T-helper 17 cell (primary cell): ENCODE measurements around the gene SYAP1. TPM values are rescaled to one million over a fixed set of nuclear protein-coding genes. Genes with fewer than 3 reads are reported as not detected.
"Not testable (repeated sequence)": the region's sequence is repeated elsewhere in the genome, so short reads cannot be mapped to it uniquely, and the experiment has no call there.

Experiments
- ATAC-seq: fragments of 150-1000 bp; cut with Tn5 transposase; 2 replicates; pipeline ENCODE4 v1.10.0; 2021; ENCODE audit warnings: mild to moderate bottlenecking, moderate library complexity
- DNase-seq, 3 donors: peaks; one replicate each; pipeline versions ENCODE4 v3.0.0 to v3.0.0-alpha.2; 2020 to 2021
- H3K9me3 ChIP-seq: one replicate; pipeline ENCODE4 v1.7.0; 2013; ENCODE audit warnings: low read length, mild to moderate bottlenecking; ENCODE audit not compliant: control insufficient read depth, poor library complexity, severe bottlenecking
- H3K27ac Mint-ChIP-seq: one replicate; pipeline ENCODE4 v1.8.0; 2022; ENCODE audit warnings: mild to moderate bottlenecking, moderate library complexity, mixed read lengths
- H3K27me3 Mint-ChIP-seq: one replicate; pipeline ENCODE4 v1.8.0; 2022; ENCODE audit warnings: mixed read lengths
- H3K36me3 Mint-ChIP-seq: one replicate; pipeline ENCODE4 v1.8.0; 2022; ENCODE audit warnings: low read depth, mixed read lengths
- H3K4me1 Mint-ChIP-seq: one replicate; pipeline ENCODE4 v1.8.0; 2022; ENCODE audit warnings: mild to moderate bottlenecking, mixed read lengths
- H3K4me3 Mint-ChIP-seq: one replicate; pipeline ENCODE4 v1.8.0; 2022; ENCODE audit warnings: mild to moderate bottlenecking, moderate library complexity, mixed read lengths
- total RNA-seq, 4 donors: library from RNA in 2 of 4; stranded (reverse) in 2 of 4; gene quantifications; one replicate each; pipeline ENCODE4 v1.2.3 and lab custom pipeline; 2022 to 2026

SYAP1 gene
- total RNA-seq, 2 donors from 2014 or later, result 31.3 to 35.2 TPM

- Mint-ChIP-seq H3K27me3 (no peaks in the 10 kb centered on the region), H3K4me3 (no peak overlapping the region), H3K36me3 (no peaks in the 10 kb centered on the region), H3K4me1 (no peaks in the 10 kb centered on the region), H3K27ac (no peak overlapping the region)
- DNase-seq (no peak), ATAC-seq (no peak)
- H3K9me3 ChIP-seq, result no peaks in the 10 kb centered on the region
Observed at GRCh38 chrX:16737024-16737423, 17.6 kb downstream of the SYAP1 start.

GRCh38 chrX:16739574-16739973 is 20.2 kb downstream of the SYAP1 start:
- H3K9me3 ChIP-seq, result no peaks in the 10 kb centered on the region
- no peak for DNase-seq
- Mint-ChIP-seq H3K4me1 (peaks cover 2% of the 10 kb centered on the region), H3K36me3 (peaks cover 2% of the 10 kb centered on the region), H3K27me3 (no peaks in the 10 kb centered on the region), H3K27ac (no peak overlapping the region), H3K4me3 (no peak overlapping the region)
- ATAC-seq, result no peak

- Mint-ChIP-seq H3K36me3 (peaks cover 4% of the 10 kb centered on the region), H3K4me1 (peaks cover 2% of the 10 kb centered on the region), H3K27me3 (no peaks in the 10 kb centered on the region), H3K4me3 (peak overlapping the region; percentile 63), H3K27ac (peak overlapping the region; percentile 69)
- DNase-seq (no peak), ATAC-seq (no peak)
- H3K9me3 ChIP-seq, result no peaks in the 10 kb centered on the region
Observed at GRCh38 chrX:16743604-16744325, 24.4 kb downstream of the SYAP1 start.

DNA sequence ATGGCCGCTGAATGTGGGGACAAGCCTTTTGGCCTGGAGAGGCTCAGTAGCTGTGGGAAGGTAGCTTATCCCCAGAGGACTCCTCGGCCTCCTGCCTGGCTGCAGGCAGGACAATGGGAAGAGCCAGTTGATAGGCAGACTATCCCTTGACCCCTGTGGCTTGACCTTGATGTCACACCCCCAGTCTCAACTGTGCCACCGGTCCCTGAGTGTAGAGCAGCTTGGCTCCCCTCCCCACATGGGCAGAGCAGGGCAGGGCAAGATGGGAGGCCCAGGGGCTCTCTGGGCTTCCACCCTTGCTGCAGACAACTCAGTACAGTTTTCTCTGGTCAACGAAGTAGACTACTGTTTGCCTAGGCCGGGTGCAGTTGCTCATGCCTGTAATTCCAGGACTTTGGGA is 25.7 kb downstream of the SYAP1 start:
- DNase-seq, result no peak
- Mint-ChIP-seq H3K36me3 (peaks cover 4% of the 10 kb centered on the region), H3K27me3 (no peaks in the 10 kb centered on the region), H3K4me3 (no peak overlapping the region), H3K4me1 (peaks cover 2% of the 10 kb centered on the region), H3K27ac (no peak overlapping the region)
- no peaks in the 10 kb centered on the region for H3K9me3 ChIP-seq
- no peak for ATAC-seq

DNA sequence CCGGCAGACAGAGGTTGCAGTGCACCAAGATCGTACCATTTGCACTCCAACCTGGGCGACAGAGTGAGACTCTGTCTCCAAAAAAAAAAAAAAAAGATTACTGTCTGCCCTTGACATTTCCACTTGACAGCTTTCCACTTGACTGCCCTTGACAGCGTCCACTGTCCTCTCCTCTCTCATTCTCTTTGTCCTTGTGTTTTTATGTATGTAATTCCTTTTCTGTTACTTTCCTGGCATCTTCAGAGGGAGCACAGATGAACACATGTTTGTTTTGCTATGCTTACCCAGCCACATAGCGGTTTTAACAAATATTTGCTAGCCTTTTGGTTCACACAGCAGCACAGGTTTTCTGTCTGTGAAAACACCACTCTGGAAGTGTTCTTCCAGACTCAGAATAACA is 26.2 kb downstream of the SYAP1 start:
- no peak for DNase-seq
- H3K9me3 ChIP-seq, result no peaks in the 10 kb centered on the region
- ATAC-seq, result no peak
- Mint-ChIP-seq H3K4me3 (no peak overlapping the region), H3K27me3 (no peaks in the 10 kb centered on the region), H3K27ac (no peak overlapping the region), H3K36me3 (peaks cover 4% of the 10 kb centered on the region), H3K4me1 (peaks cover 2% of the 10 kb centered on the region)

DNA sequence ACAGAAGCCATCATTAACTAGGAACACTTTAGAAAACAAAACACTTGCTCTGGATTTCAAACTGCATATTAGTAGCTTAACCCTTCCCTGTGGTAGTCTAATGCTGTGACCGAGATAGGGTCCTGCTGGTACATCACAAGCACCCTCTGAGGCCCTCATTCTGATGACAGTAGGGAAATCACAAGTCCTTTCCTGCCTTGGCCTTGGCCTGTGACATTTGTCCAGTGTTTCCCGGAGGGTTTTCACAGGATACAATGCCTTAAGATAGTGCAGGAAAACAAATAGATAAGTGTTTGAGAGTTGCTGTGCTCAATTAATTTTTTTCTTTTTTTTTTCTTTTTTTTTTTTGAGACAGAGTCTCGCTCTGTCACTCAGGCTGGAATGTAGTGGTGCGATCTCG is 29.0 kb downstream of the SYAP1 start:
- ATAC-seq, result no peak
- H3K4me1 Mint-ChIP-seq, result peaks cover 2% of the 10 kb centered on the region
- DNase-seq, result no peak
- no peaks in the 10 kb centered on the region for H3K9me3 ChIP-seq
- no peaks in the 10 kb centered on the region for H3K27me3 Mint-ChIP-seq
- no peak overlapping the region for H3K4me3 Mint-ChIP-seq
- H3K36me3 Mint-ChIP-seq, result peaks cover 4% of the 10 kb centered on the region
- H3K27ac Mint-ChIP-seq, result no peak overlapping the region

DNA sequence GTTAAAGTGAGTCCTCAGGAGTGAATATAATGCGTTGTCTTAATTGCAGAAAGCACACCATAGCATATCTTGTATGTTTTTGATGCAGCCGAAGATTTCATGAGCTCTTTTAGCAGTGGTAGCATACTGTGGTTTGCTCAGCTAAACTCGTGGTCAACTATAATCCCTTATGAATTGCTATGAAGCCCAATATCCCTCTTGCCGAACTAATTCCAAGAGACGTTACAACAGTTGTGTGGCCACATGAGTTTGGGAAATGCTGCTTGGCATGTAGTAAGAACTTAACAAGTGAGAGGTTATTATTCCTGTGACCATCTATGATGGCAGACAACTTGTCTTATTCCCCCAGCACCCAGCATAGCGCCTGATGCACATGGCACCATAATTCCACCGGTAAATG is 30.7 kb downstream of the SYAP1 start:
- no peak overlapping the region for H3K27ac Mint-ChIP-seq
- peaks cover 2% of the 10 kb centered on the region for H3K36me3 Mint-ChIP-seq

DNA sequence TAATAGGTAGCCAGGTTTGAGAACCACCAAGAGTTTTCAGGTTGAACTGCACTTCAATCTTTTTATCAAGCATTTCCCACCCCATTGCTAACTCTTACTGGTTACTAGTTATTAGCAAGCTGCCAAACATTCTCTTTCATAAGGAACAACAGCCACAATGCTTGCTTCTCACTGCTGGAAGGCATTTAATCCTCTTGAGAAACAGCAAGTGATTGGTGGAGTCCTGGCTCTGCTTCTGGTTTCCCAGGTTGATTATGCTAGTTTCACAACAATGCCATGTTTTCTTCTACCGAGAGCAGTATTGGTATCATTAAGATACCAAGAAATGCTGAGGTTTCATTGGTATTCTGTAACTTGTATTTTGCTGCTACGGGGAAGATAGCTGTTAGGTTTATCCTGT is 34.6 kb downstream of the SYAP1 start:
- ATAC-seq (no peak), DNase-seq (no peak)
- no peaks in the 10 kb centered on the region for H3K36me3 Mint-ChIP-seq
- peaks cover 2% of the 10 kb centered on the region for H3K4me1 Mint-ChIP-seq
- no peaks in the 10 kb centered on the region for H3K9me3 ChIP-seq
- no peaks in the 10 kb centered on the region for H3K27me3 Mint-ChIP-seq
- H3K4me3 Mint-ChIP-seq, result peak overlapping the region; percentile 59
- no peak overlapping the region for H3K27ac Mint-ChIP-seq

More for the DNA sequence above, 30.7 kb downstream of the SYAP1 start:
- no peaks in the 10 kb centered on the region for H3K9me3 ChIP-seq
- DNase-seq (no peak), ATAC-seq (no peak)
- H3K27me3 Mint-ChIP-seq, result no peaks in the 10 kb centered on the region
- H3K4me1 Mint-ChIP-seq, result peaks cover 2% of the 10 kb centered on the region
- H3K4me3 Mint-ChIP-seq, result no peak overlapping the region

GRCh38 chrX:16756724-16757123 is 37.3 kb downstream of the SYAP1 start:
- no peaks in the 10 kb centered on the region for H3K27me3 Mint-ChIP-seq
- no peak for ATAC-seq
- no peak overlapping the region for H3K4me3 Mint-ChIP-seq
- peak overlapping the region; percentile 51 for H3K27ac Mint-ChIP-seq
- DNase-seq, result no peak
- no peaks in the 10 kb centered on the region for H3K9me3 ChIP-seq
- no peaks in the 10 kb centered on the region for H3K36me3 Mint-ChIP-seq
- H3K4me1 Mint-ChIP-seq, result peaks cover 2% of the 10 kb centered on the region

DNA sequence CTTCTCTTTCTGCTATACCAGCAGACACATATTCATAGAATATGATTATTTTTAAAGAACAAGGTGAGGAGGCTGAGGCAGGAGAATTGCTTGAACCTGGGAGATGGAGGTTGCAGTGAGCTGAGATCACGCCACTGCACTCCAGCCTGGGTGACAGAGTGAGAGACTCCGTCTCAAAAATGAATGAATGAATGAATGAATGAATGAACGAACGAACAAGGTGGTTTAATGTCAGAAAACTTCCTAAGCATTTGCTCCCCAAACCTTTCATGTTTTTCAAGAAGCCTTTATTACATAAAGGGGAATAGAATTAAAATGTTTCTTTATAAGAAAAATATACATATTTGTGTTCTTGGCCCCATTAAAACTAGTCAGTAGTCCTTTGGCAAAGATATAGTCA is 42.1 kb downstream of the SYAP1 start:
- not testable (repeated sequence) for H3K4me1 Mint-ChIP-seq, H3K36me3 Mint-ChIP-seq, H3K27me3 Mint-ChIP-seq, DNase-seq, H3K4me3 Mint-ChIP-seq, H3K9me3 ChIP-seq, H3K27ac Mint-ChIP-seq, ATAC-seq

DNA sequence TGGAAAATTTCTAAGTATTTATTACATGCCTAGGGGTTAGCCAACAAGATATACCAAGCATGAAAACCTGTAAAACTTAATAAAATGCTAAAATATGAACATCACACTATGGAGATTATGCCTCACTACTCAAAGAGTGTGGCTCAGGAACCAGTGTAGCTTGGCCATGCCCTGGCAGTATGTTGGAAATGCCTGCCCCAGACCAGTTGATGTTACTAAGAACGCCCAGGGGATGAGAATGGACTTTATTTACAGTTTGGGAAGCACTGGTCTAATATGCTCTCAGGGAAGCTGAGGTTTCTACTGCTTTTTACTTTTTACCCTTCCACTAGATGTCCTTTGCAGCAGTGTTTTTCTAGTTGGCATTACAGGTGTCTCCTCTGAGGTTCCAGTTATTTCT is 43.2 kb downstream of the SYAP1 start:
- DNase-seq, result no peak
- Mint-ChIP-seq H3K4me1 (no peaks in the 10 kb centered on the region), H3K27ac (no peak overlapping the region), H3K36me3 (no peaks in the 10 kb centered on the region), H3K4me3 (no peak overlapping the region), H3K27me3 (no peaks in the 10 kb centered on the region)
- ATAC-seq, result peak; percentile 8
- no peaks in the 10 kb centered on the region for H3K9me3 ChIP-seq

DNA sequence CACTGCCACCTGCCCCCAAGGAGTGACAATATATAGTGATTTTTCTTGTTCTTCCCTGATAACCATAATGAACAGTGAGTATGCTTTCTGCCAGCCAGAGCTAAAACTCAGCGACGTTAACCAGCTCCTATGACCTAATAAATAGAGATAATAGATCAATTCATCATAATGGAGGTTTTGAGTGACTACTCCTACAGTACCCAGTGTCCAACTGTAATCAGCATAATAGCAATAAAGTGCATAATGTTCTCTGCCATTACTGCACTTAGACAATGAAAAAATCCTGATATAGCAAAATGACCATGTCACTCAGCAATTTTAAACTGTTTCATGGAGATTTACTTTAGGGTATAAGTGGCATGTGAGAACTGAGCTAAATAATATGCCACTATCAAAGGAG is 46.2 kb downstream of the SYAP1 start:
- DNase-seq, result no peak
- Mint-ChIP-seq H3K4me1 (no peaks in the 10 kb centered on the region), H3K36me3 (no peaks in the 10 kb centered on the region), H3K27ac (no peak overlapping the region), H3K4me3 (no peak overlapping the region), H3K27me3 (peaks cover 4% of the 10 kb centered on the region)
- ATAC-seq, result no peak
- no peaks in the 10 kb centered on the region for H3K9me3 ChIP-seq

- no peaks in the 10 kb centered on the region for H3K9me3 ChIP-seq
- no peak overlapping the region for H3K4me3 Mint-ChIP-seq
- no peak overlapping the region for H3K27ac Mint-ChIP-seq
- no peaks in the 10 kb centered on the region for H3K36me3 Mint-ChIP-seq
- peaks cover 4% of the 10 kb centered on the region for H3K27me3 Mint-ChIP-seq
- no peaks in the 10 kb centered on the region for H3K4me1 Mint-ChIP-seq
- DNase-seq (no peak), ATAC-seq (no peak)
Observed at GRCh38 chrX:16770970-16771482, 51.6 kb downstream of the SYAP1 start.
